Measurements from ENCODE around the gene PALLD.

DNA sequence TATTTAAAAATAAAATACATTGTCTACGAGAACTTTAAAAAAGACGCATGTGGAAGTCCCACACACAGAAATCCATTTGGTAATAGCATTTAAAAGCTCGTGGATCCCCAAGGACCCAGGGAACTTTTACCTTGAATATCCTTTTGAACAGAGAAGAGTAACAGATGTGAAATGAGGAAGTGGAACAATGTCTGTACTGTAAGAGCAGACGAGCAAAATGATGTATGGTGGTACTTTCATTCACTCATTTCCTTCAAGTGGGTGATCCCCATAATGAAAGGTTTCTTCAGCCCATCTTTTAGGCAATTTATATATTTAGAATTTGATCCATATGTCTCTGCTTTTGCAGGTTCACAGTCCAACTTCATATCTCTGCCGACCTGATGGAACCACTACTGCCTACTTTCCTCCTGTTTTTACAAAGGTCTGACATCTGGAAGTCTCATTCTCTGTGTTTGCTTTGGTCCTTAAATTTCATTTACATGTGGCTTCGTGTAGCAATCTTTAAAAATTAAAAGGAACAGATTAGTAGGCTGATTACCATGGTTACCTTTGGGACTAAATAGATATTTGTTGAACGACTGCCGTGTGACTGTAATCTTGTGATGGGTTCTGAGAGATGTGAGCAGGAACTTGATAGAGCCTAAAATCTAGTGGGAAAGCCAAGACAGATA is 188.4 kb downstream of the PALLD start:
- TF ChIP-seq POLR2A (IDR thresholded peaks at IDR 0.05; ENCODE audit: low read depth), result no peak
- no peak for TF ChIP-seq CTCF (IDR thresholded peaks at IDR 0.05)
- TF ChIP-seq POLR2AphosphoS5 (IDR thresholded peaks at IDR 0.05), result no peak
- no peak for TF ChIP-seq EP300 (IDR thresholded peaks at IDR 0.05)
